Calu3 (cell line): ENCODE measurements around the gene KCND3. TPM values are rescaled to one million over a fixed set of nuclear protein-coding genes. Genes with fewer than 3 reads are reported as not detected.

Experiments
- BruUV-seq: library from RNA; stranded (reverse); fragments of 400-500 nt; replicated peaks from 2 replicates; lab custom pipeline; 2021; lab: Mats Ljungman, UMichigan
- CTCF ChIA-PET: fragments of 300-600 bp; sonication (Branson Sonifier 250); formaldehyde crosslinking; loops from one replicate; lab custom pipeline; 2022; ENCODE audit warnings: antibody characterized with exemption; lab: Charles Lee
- DNase-seq: peaks from one replicate; pipeline ENCODE4 v3.0.0; 2022
- H3K27ac Mint-ChIP-seq: one replicate; pipeline ENCODE4 v1.8.0; 2022; ENCODE audit warnings: mixed read lengths; ENCODE audit not compliant: unreplicated experiment
- H3K27me3 Mint-ChIP-seq: one replicate; pipeline ENCODE4 v1.8.0; 2022; ENCODE audit warnings: mixed read lengths; ENCODE audit not compliant: unreplicated experiment
- H3K36me3 Mint-ChIP-seq: one replicate; pipeline ENCODE4 v1.8.0; 2022; ENCODE audit warnings: mild to moderate bottlenecking, moderate library complexity, mixed read lengths; ENCODE audit not compliant: insufficient read depth, unreplicated experiment
- H3K4me1 Mint-ChIP-seq: one replicate; pipeline ENCODE4 v1.8.0; 2022; ENCODE audit warnings: mild to moderate bottlenecking, low read depth, mixed read lengths; ENCODE audit not compliant: unreplicated experiment
- H3K4me3 Mint-ChIP-seq: one replicate; pipeline ENCODE4 v1.8.0; 2022; ENCODE audit warnings: mild to moderate bottlenecking, low read depth, moderate library complexity, mixed read lengths; ENCODE audit not compliant: unreplicated experiment
- H3K9me3 Mint-ChIP-seq: one replicate; pipeline ENCODE4 v1.8.0; 2022; ENCODE audit warnings: low read depth, mixed read lengths; ENCODE audit not compliant: unreplicated experiment
- CTCF ChIP-seq: fragments of 200-600 bp; IDR thresholded peaks from one replicate; pipeline ENCODE4 v1.8.0; 2022; ENCODE audit warnings: antibody characterized with exemption; ENCODE audit not compliant: unreplicated experiment
- intact Hi-C: fragments of 100-400 bp; cut with micrococcal nuclease; formaldehyde crosslinking; loops from one replicate; pipeline ENCODE4 v1.10.0; 2022; ENCODE audit not compliant: unreplicated experiment
- total RNA-seq: library from RNA; stranded (reverse); gene quantifications from 2 replicates; pipeline ENCODE4 v1.2.3, GENCODE V29; 2022

The KCND3 gene
- total RNA-seq, 1 experiment from 2014 or later, result 0.07 TPM

- Mint-ChIP-seq H3K9me3 (no peaks in the 10 kb centered on the region), H3K27me3 (peaks cover 40% of the 10 kb centered on the region), H3K27ac (no peak overlapping the region), H3K36me3 (no peaks in the 10 kb centered on the region), H3K4me3 (no peak overlapping the region), H3K4me1 (peaks cover 10% of the 10 kb centered on the region)
- BruUV-seq, result no TSS peak
- CTCF ChIA-PET, result no interaction called here
- intact Hi-C loops, result no loop called here
- DNase-seq, result no peak
- TF ChIP-seq CTCF, result no peak
Measured at GRCh38 chr1:111725192-111725591, 264.3 kb downstream of the KCND3 start.

- TF ChIP-seq CTCF, result no peak
- Mint-ChIP-seq H3K36me3 (no peaks in the 10 kb centered on the region), H3K27ac (no peak overlapping the region), H3K9me3 (no peaks in the 10 kb centered on the region), H3K4me3 (no peak overlapping the region), H3K27me3 (peaks cover 42% of the 10 kb centered on the region), H3K4me1 (peaks cover 11% of the 10 kb centered on the region)
- BruUV-seq, result no TSS peak
- CTCF ChIA-PET, result no interaction called here
- no peak for DNase-seq
- intact Hi-C loops, result no loop called here
Measured at GRCh38 chr1:111723871-111724270, 265.6 kb downstream of the KCND3 start.

GRCh38 chr1:111723091-111723806, 266.2 kb downstream of the KCND3 start:
- H3K36me3 Mint-ChIP-seq, result no peaks in the 10 kb centered on the region
- no TSS peak for BruUV-seq
- no peak for DNase-seq
- H3K4me1 Mint-ChIP-seq, result peaks cover 11% of the 10 kb centered on the region
- CTCF ChIA-PET, result no interaction called here
- no peak overlapping the region for H3K27ac Mint-ChIP-seq
- H3K27me3 Mint-ChIP-seq, result peaks cover 42% of the 10 kb centered on the region
- no peak for TF ChIP-seq CTCF
- intact Hi-C loops, result no loop called here
- H3K9me3 Mint-ChIP-seq, result no peaks in the 10 kb centered on the region
- no peak overlapping the region for H3K4me3 Mint-ChIP-seq

- Mint-ChIP-seq H3K27ac (no peak overlapping the region), H3K27me3 (peaks cover 42% of the 10 kb centered on the region), H3K4me3 (no peak overlapping the region), H3K4me1 (peaks cover 11% of the 10 kb centered on the region), H3K36me3 (peaks cover 4% of the 10 kb centered on the region), H3K9me3 (no peaks in the 10 kb centered on the region)
- BruUV-seq, result no TSS peak
- TF ChIP-seq CTCF, result no peak
- DNase-seq, result no peak
- CTCF ChIA-PET, result no interaction called here
- intact Hi-C loops, result no loop called here
Measured at GRCh38 chr1:111720977-111721786, 268.3 kb downstream of the KCND3 start.

Other genes with a start within 250 kb of the KCND3 start
- 8.9 and 9.9 TPM in 2 replicates for gene DDX20, start 233.8 kb downstream of the KCND3 start, total RNA-seq